Duodenal mucosa (tissue), 2 donors: Measurements from ENCODE around the gene HMX1.

ENCODE experiments used
- H3K27ac ChIP-seq: one replicate; pipeline ENCODE4 v1.7.0; 2013; ENCODE audit warnings: low read depth, low read length
- H3K27me3 ChIP-seq, 2 donors: one replicate each; pipeline ENCODE4 v1.7.0; 2013; ENCODE audit warnings: low read length in 2 of 2, control low read depth in 1 of 2; ENCODE audit not compliant: insufficient read depth in 2 of 2, control insufficient read depth in 1 of 2
- H3K36me3 ChIP-seq, 2 donors: one replicate each; pipeline ENCODE4 v1.7.0; 2013; ENCODE audit warnings: low read length in 2 of 2, control low read depth in 1 of 2; ENCODE audit not compliant: insufficient read depth in 2 of 2, control insufficient read depth in 1 of 2
- H3K4me1 ChIP-seq, 2 donors: one replicate each; pipeline ENCODE4 v1.7.0; 2013; ENCODE audit warnings: low read length in 2 of 2, control low read depth in 1 of 2; ENCODE audit not compliant: insufficient read depth in 2 of 2, control insufficient read depth in 1 of 2
- H3K4me3 ChIP-seq, 2 donors: one replicate each; pipeline ENCODE4 v1.7.0; 2013; ENCODE audit warnings: low read length in 2 of 2, low read depth in 1 of 2
- H3K9ac ChIP-seq, 2 donors: one replicate each; pipeline ENCODE4 v1.7.0; 2013; ENCODE audit warnings: low read length in 2 of 2, low read depth in 1 of 2
- H3K9me3 ChIP-seq, 2 donors: one replicate each; pipeline ENCODE4 v1.7.0; 2013; ENCODE audit warnings: low read length in 2 of 2, control low read depth in 1 of 2; ENCODE audit not compliant: control insufficient read depth in 1 of 2

Gene HMX1

DNA sequence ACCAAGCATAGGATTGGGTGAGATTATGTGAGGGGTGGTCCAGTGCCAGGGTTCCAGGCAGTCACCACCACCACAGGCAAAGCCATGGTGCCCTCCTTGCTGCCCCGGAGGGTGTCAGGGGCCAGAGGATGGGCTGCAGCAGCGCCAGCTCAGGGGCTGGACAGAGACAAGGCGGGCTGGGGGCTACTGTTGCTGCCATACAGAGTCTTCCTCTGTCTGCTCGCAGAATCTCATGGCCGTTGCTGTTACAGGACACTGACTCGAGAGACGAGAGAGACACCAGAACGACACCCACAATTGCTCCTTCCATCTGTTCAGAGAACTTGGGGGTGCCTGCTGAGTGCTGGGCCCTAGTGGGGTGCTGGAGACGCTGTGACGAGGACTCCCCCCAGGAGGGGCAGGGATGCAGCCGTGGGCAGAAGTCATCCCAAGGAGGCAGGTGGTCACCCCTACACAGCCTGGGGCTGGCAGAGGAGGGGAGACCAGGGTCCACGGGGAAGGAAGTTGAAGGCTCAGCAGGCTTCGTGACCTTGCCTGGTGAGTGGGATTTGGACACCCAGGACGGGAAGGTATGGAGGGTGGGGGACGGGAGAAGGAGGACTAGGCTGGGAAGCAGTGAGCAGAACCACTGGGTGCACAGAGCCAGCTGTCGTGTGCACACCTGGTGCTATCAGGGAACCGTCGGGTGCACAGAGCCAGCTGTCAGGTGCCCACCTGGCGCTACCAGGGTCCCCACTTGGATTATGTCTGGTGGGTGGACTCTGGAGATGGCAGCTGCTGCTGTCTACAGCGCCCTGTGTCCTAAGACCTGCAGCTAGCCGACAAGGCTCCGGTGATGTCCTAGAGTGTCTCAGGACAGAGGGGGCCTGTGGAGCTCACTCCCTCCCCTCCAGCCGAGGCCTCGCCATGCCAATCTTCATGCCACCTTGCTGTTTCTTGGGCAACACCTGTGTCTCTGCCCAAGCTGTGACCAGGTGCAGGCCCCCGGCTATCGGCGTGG is 43.9 kb upstream of the HMX1 start:
- Histone ChIP-seq H3K4me3 (no peak overlapping the region), H3K27ac (no peak overlapping the region), H3K9ac (no peak overlapping the region), H3K27me3 (peaks cover 0 to 2% of the 10 kb centered on the region in 2 donors), H3K9me3 (no peaks in the 10 kb centered on the region), H3K36me3 (no peaks in the 10 kb centered on the region), H3K4me1 (no peaks in the 10 kb centered on the region)

DNA sequence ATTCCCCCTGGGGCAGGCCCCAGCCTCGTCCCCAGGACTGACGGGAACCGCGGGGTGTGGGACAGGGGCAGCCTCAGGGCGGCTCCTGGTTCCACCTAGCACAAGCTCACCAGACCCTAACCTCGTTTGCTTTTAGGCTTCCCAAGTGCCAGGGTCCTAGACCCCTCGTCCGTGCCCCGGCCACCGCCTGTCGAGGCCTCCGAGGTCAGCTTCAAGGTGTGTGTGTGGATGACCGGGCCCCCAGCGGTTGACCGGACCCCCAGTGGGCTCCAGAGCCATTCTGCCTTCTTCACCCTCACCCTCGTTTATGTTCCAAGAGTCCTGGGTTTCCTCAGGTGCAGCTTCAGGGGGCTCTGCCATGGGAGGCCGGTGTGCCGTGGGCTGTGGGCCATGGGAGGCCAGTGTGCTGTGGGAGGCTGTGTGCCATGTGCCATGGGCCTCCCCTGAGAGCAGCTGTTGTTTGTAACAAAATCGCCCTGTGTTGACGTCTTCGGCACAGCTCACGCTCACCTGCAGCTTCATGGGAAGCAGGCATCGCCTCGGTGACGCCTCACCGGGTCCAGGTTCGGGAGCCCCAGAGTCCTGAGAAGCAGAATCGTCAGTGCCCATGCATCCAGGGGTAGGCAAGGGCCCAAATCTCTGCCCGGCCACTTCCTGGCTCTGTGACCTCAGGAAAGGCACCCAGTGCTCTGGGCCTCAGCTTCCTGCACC is 43.0 kb upstream of the HMX1 start:
- Histone ChIP-seq H3K4me1 (no peaks in the 10 kb centered on the region), H3K27ac (no peak overlapping the region), H3K4me3 (no peak overlapping the region), H3K9me3 (no peaks in the 10 kb centered on the region), H3K27me3 (peaks cover 0 to 2% of the 10 kb centered on the region in 2 donors), H3K36me3 (no peaks in the 10 kb centered on the region), H3K9ac (no peak overlapping the region)

DNA sequence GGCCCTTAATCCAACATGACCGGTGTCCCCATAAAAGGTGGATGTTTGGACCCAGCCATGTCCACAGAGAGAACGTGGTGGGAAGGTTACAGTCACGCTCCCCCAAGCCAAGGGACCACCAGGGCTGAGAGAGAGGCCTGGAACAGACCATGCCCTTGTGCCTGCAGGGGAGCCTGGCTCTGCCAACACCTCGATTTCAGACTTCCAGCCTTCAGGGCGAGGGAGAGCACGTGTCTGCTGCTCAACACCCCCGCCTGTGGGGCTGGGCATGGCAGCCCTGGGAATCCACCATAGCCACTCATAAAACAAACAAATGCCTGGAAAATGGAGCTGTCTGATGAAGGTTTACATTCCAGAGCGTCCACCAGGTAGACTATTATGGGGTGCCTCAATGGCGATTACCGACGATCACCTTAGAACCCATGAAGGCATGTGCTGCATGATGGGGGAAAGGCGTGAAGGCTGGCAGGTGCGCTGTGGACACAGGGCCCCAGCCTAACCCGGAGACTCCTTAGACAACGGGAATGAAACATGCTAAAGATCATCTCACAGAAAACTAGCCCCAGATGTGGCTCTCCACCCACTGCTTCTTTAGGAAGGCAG is 42.3 kb upstream of the HMX1 start:
- peaks cover 0 to 2% of the 10 kb centered on the region in 2 donors for H3K27me3 ChIP-seq

DNA sequence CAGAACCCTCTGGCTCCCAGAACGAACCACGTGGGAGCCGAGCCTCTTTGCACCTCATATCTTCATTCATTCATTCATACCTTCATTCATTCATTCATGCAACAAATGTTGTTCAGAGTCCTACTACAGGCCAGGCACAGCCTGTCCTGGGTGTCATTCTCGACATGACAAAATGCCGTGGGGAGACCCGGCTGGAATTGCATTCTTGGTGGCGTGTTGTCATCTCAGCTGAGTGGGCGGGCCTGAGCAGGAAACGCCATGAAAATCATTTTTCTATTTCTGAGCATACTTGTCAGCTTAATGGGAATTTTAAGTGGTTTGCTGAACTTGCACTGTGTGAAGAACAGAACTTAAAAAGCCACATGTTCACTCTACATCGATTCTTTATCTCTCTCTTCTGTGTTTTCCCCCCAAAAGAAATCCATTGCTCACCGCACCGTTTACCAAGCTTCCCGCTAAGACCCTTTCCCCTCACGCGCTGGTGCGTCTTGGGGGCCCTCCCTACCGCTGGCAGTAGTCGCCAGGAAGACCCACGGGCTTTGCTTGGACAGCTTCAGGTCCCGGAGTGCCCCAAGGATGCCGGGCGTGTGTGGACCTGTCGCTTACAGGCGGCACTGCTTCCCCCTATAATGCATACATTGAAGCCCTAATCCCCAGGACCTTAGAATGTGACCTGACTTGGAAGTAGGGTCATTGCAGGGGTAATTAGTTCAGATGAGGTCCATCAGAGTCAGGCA is 41.6 kb upstream of the HMX1 start:
- Histone ChIP-seq H3K27me3 (peaks cover 0 to 2% of the 10 kb centered on the region in 2 donors), H3K9ac (no peak overlapping the region), H3K9me3 (no peaks in the 10 kb centered on the region), H3K4me1 (no peaks in the 10 kb centered on the region), H3K27ac (no peak overlapping the region), H3K36me3 (no peaks in the 10 kb centered on the region), H3K4me3 (no peak overlapping the region)

More for the DNA sequence above, 42.3 kb upstream of the HMX1 start:
- no peak overlapping the region for H3K4me3 ChIP-seq
- no peaks in the 10 kb centered on the region for H3K36me3 ChIP-seq
- no peaks in the 10 kb centered on the region for H3K9me3 ChIP-seq
- H3K27ac ChIP-seq, result no peak overlapping the region
- H3K4me1 ChIP-seq, result no peaks in the 10 kb centered on the region
- H3K9ac ChIP-seq, result no peak overlapping the region

DNA sequence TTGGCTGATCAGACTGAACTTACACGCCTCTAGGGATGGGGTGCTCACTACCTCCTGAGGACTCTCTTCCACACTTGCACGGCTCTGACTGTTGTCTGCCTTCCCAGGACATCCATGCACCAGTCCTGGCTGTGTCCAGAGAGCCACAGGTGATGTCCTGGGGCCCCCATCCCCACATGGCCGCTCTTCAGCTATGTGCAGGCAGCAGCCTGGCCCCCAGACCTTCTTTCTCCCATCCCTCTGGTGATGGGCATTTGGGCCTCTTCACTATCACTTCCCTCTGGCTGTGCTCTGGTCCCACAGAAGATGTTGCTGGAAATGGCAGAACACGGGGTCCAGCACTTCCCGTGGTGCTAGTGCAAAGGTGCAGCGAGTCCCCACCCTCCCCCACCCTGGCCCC is 40.9 kb upstream of the HMX1 start:
- Histone ChIP-seq H3K4me3 (no peak overlapping the region), H3K27me3 (peaks cover 0 to 5% of the 10 kb centered on the region in 2 donors), H3K9ac (no peak overlapping the region)

DNA sequence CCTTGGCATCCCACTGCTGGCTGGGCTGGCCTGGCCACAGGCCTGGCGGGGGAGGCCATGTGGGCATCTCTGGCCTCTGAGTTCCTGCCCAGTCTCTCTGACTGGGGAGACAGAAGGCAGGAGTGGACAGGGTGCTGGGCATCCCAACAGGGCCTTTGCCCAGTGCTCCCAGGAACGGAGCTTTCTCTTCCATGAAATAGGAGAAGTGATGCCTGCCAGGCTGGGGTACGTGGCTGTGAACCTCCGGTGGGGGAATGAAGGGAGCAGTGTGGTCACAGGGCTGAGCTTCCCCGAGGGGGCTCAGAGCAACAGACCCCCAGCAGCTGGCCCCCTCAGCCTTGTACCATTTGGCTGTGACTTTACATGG is 40.4 kb upstream of the HMX1 start:
- no peak overlapping the region for H3K4me3 ChIP-seq
- no peaks in the 10 kb centered on the region for H3K4me1 ChIP-seq
- H3K36me3 ChIP-seq, result no peaks in the 10 kb centered on the region
- H3K9me3 ChIP-seq, result no peaks in the 10 kb centered on the region
- peaks cover 0 to 5% of the 10 kb centered on the region in 2 donors for H3K27me3 ChIP-seq
- no peak overlapping the region for H3K27ac ChIP-seq
- H3K9ac ChIP-seq, result no peak overlapping the region

More for the DNA sequence above, 40.9 kb upstream of the HMX1 start:
- H3K36me3 ChIP-seq, result no peaks in the 10 kb centered on the region
- no peaks in the 10 kb centered on the region for H3K4me1 ChIP-seq
- no peaks in the 10 kb centered on the region for H3K9me3 ChIP-seq
- no peak overlapping the region for H3K27ac ChIP-seq

DNA sequence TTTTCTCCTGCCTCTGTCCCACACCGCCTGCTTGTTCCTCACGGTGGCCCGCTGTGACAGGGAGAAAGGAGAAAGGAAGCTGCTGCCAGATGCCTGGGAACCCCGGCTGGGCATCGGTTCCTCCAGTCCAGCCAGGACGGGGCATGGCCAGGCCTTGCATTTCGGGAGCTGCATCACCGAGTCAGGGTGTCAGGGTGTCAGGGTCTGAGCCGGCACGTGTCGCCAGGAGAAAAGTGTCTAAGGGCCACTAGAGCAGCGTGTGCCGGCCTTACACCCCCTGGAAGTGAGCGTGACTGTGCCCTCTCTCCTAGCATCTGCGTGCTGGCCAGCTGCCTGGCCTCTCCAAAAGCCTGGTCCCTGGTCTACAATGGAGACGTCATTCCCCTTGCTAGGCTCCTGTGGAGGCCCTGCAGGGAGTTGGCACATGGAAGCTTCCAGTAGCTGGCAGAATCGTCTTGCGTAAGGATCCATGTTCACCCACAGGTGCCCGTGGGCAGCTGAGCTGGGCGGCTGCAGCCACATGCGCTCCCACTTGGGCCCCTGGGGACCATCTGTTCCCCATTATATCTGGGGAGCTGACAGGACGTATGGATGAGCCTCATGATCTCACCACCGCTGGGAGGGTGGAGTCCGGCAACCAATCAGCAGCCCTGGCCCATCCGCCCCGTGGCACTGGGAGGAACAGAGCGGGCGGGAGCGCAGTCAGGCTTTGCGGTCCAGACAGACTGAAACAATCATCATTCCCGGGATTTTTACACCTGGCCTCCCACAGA is 39.9 kb upstream of the HMX1 start:
- Histone ChIP-seq H3K27ac (no peak overlapping the region), H3K4me1 (no peaks in the 10 kb centered on the region), H3K27me3 (peaks cover 0 to 5% of the 10 kb centered on the region in 2 donors), H3K9ac (no peak overlapping the region), H3K9me3 (no peaks in the 10 kb centered on the region), H3K4me3 (no peak overlapping the region), H3K36me3 (no peaks in the 10 kb centered on the region)

DNA sequence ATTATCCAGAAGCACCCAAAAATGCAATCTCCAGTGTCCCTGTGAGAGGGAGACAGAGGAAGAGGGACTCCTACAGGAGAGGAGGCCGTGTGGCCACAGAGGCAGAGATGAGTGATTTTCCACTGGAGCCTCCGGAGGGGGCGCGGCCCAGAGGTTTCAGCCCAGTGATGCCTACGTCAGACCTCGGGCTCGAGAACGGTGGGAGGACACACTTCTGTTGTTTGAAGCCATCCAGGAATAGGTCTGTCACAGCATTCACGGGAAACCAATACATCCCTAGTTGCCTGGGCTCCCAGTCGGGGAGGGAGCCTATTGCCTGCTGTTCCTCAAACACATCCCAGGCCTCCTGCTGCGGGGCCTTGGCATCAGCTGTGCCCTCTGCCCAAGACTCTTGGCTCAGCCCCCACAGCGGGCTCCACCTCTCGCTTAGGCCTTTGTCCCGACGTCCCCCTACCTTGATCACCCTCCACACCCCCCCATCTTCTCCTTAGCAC is 39.2 kb upstream of the HMX1 start:
- Histone ChIP-seq H3K4me3 (no peak overlapping the region), H3K27ac (no peak overlapping the region), H3K4me1 (no peaks in the 10 kb centered on the region), H3K9ac (no peak overlapping the region), H3K9me3 (no peaks in the 10 kb centered on the region), H3K27me3 (peaks cover 0 to 5% of the 10 kb centered on the region in 2 donors), H3K36me3 (no peaks in the 10 kb centered on the region)

DNA sequence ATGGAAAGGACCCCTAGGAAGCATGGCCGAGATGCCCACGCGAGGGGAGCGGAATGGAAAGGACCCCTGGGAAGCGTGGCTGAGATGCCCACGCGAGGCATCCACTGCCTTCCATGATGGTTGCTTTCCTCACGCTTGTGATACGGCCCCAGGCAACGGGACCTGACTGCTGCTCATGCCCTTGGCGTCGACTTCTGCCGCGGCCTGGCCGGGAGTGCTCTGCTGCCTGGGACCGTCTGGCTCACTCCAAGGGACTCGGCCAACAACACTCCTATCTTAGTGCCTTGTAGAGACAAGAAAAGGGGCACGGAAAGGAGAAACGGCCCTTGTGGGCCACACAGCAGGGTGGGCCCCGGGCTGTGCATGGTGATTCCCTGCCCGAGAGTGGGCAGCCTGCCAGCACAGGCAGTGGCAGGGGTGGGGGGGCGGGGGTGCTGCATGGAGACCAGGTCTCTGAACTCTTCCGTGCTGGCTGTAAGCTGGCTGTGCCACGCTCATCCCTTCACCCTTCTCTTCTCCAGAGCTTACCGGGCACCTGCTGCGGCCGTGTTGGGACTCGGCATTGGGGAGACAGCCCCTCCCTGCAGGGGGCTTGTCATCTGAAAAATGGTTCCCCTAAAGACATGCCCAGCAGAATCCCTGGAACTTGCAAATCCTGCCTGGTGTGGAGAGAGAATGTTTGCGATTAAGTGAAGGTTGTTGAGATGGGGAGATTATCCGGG is 38.6 kb upstream of the HMX1 start:
- H3K27ac ChIP-seq, result no peak overlapping the region
- H3K27me3 ChIP-seq, result peaks cover 0 to 2% of the 10 kb centered on the region in 2 donors
- H3K9ac ChIP-seq, result no peak overlapping the region
- H3K4me1 ChIP-seq, result no peaks in the 10 kb centered on the region
- no peaks in the 10 kb centered on the region for H3K9me3 ChIP-seq
- H3K4me3 ChIP-seq, result no peak overlapping the region
- no peaks in the 10 kb centered on the region for H3K36me3 ChIP-seq
